Fibroblast of lung (primary cell): Measurements from ENCODE around the gene MYDGF. TPM values are rescaled to one million over a fixed set of nuclear protein-coding genes. Genes with fewer than 3 reads are reported as not detected.

Source experiments
- DNase-seq, 2 donors: peaks; one replicate each; pipeline versions ENCODE4 v3.0.0 to v3.0.0-alpha.2; 2010; ENCODE audit warnings: low read depth in 2 of 2
- H2AFZ ChIP-seq: 2 replicates; pipeline ENCODE4 v1.5.1; 2012; ENCODE audit warnings: low read length, control low read depth, inconsistent platforms
- H3K27ac ChIP-seq: 2 replicates; pipeline ENCODE4 v1.5.1; 2011; ENCODE audit warnings: low read length, control low read depth; ENCODE audit not compliant: insufficient read depth
- H3K27me3 ChIP-seq: 2 replicates; pipeline ENCODE4 v1.5.1; 2011; ENCODE audit warnings: mild to moderate bottlenecking, low read length; ENCODE audit not compliant: control insufficient read depth, insufficient read depth
- H3K36me3 ChIP-seq: 2 replicates; pipeline ENCODE4 v1.5.1; 2011; ENCODE audit warnings: low read length; ENCODE audit not compliant: control insufficient read depth, insufficient read depth
- H3K4me1 ChIP-seq: 2 replicates; pipeline ENCODE4 v1.5.1; 2011; ENCODE audit warnings: low read length; ENCODE audit not compliant: control insufficient read depth, insufficient read depth; ENCODE audit errors: extremely low read depth
- H3K4me2 ChIP-seq: 2 replicates; pipeline ENCODE4 v1.5.1; 2011; ENCODE audit warnings: low read length, control low read depth; ENCODE audit not compliant: insufficient read depth; ENCODE audit errors: extremely low read depth
- H3K4me3 ChIP-seq, 4 experiments: fragments of 200-600 bp in 1 of 4; sonication (generic) in 1 of 4; replicated peaks in 1 of 4; 2 replicates each; pipeline ENCODE4 v1.5.1; 2011 to 2016; ENCODE audit warnings: low read length in 4 of 4, low read depth in 3 of 4, mild to moderate bottlenecking in 3 of 4, control low read depth in 2 of 4, inconsistent platforms in 1 of 4, mixed read lengths in 1 of 4; ENCODE audit not compliant: insufficient read depth in 1 of 4; ENCODE audit errors: control extremely low read depth in 1 of 4
- H3K79me2 ChIP-seq: 2 replicates; pipeline ENCODE4 v1.5.1; 2012; ENCODE audit warnings: mild to moderate bottlenecking, low read length, inconsistent platforms; ENCODE audit not compliant: control insufficient read depth, insufficient read depth
- H3K9ac ChIP-seq: 2 replicates; pipeline ENCODE4 v1.5.1; 2011; ENCODE audit warnings: mild to moderate bottlenecking, low read length, control low read depth; ENCODE audit not compliant: insufficient read depth
- H3K9me3 ChIP-seq: 2 replicates; pipeline ENCODE4 v1.5.1; 2012; ENCODE audit warnings: low read depth, low read length; ENCODE audit not compliant: control insufficient read depth, insufficient read depth
- H4K20me1 ChIP-seq: 2 replicates; pipeline ENCODE4 v1.5.1; 2011; ENCODE audit warnings: low read length; ENCODE audit not compliant: control insufficient read depth, insufficient read depth; ENCODE audit errors: extremely low read depth
- CTCF ChIP-seq, 2 donors: IDR thresholded peaks in 1 of 2; conservative IDR thresholded peaks in 1 of 2; 1 replicate in 1 of 2; 2 replicates in 1 of 2; pipeline ENCODE4 v1.5.1; 2011 to 2012; ENCODE audit warnings: low read length in 2 of 2, control low read depth in 1 of 2, inconsistent platforms in 1 of 2, low read depth in 1 of 2, mild to moderate bottlenecking in 1 of 2
- EZH2 ChIP-seq: IDR thresholded peaks from 2 replicates; pipeline ENCODE4 v1.5.1; 2012; ENCODE audit warnings: low read length, control low read depth, mild to moderate bottlenecking; ENCODE audit errors: missing control alignments
- polyA plus RNA-seq, 2 donors: library from polyadenylated mRNA; depleted of rRNA in 1 of 2; stranded (reverse) in 1 of 2; unstranded in 1 of 2; fragments of >200 nt; gene quantifications; 2 replicates each; pipeline ENCODE4 v1.2.1, GENCODE V29; 2011 to 2012; ENCODE audit warnings: missing spikeins in 1 of 2
- total RNA-seq: library from RNA; depleted of rRNA; stranded (reverse); fragments of >200 nt; gene quantifications from 2 replicates; pipeline ENCODE4 v1.2.1, GENCODE V29; 2014

Gene MYDGF
- total and polyA plus RNA-seq, 2 donors (not counting 1 experiment from before 2014, with no cell fraction given) = 167 to 181 TPM

- peak within 1 kb of the TSS; percentile 50 for H3K27ac ChIP-seq
- peak; percentile 88 to 94 for DNase-seq
- H4K20me1 ChIP-seq = no peaks in the 10 kb centered on the region
- H3K9me3 ChIP-seq = no peaks in the 10 kb centered on the region
- peak within 1 kb of the TSS; percentile 82 for H2AFZ ChIP-seq
- peak within 1 kb of the TSS; percentile 59 for H3K9ac ChIP-seq
- H3K36me3 ChIP-seq = no peaks in the 10 kb centered on the region
- H3K79me2 ChIP-seq = peaks cover 3% of the 10 kb centered on the region
- H3K27me3 ChIP-seq = no peaks in the 10 kb centered on the region
- H3K4me3 ChIP-seq = peak within 1 kb of the TSS; percentile 80 to 90 (median 82)
- peaks cover 22% of the 10 kb centered on the region for H3K4me1 ChIP-seq
- TF ChIP-seq CTCF (conservative IDR thresholded peaks at IDR 0.05 in 1 of 2, IDR thresholded peaks at IDR 0.05 in 1 of 2; ENCODE audit: low read depth in 1 of 2, low read length in 2 of 2) (no peak), EZH2 (no peak)
- H3K4me2 ChIP-seq = peak within 1 kb of the TSS; percentile 100
These were observed 31.2 kb downstream of the MYDGF start, which contains the start of gene TNFAIP8L1 for GRCh38 chr19:4638828-4639530. Gene TNFAIP8L1, plus strand, starts transcription at chr19:4639516. Its CDS starts 12,354 bp downstream, at chr19:4651870.

- H3K4me2 ChIP-seq = no peak overlapping the region
- no peak overlapping the region for H2AFZ ChIP-seq
- no peak for DNase-seq
These were observed 31.8 kb downstream of the MYDGF start for GRCh38 chr19:4638317-4638716.

GRCh38 chr19:4636761-4637160 is 33.4 kb downstream of the MYDGF start:
- Histone ChIP-seq H3K4me2 (peak overlapping the region; percentile 92), H3K36me3 (no peaks in the 10 kb centered on the region), H4K20me1 (no peaks in the 10 kb centered on the region), H2AFZ (no peak overlapping the region), H3K27me3 (no peaks in the 10 kb centered on the region), H3K4me1 (peaks cover 23% of the 10 kb centered on the region), H3K9ac (no peak overlapping the region), H3K27ac (no peak overlapping the region), H3K79me2 (peaks cover 3% of the 10 kb centered on the region), H3K9me3 (no peaks in the 10 kb centered on the region), H3K4me3 (peak overlapping the region in 2 of 4 experiments; percentile 51 to 57)
- DNase-seq = no peak
- no peak for TF ChIP-seq EZH2
- no peak for TF ChIP-seq CTCF (conservative IDR thresholded peaks at IDR 0.05 in 1 of 2, IDR thresholded peaks at IDR 0.05 in 1 of 2; ENCODE audit: low read depth in 1 of 2, low read length in 2 of 2)

More at GRCh38 chr19:4638317-4638716, 31.8 kb downstream of the MYDGF start:
- Histone ChIP-seq H3K4me3 (no peak overlapping the region), H3K9ac (peak overlapping the region; percentile 20), H3K79me2 (peaks cover 3% of the 10 kb centered on the region), H4K20me1 (no peaks in the 10 kb centered on the region), H3K4me1 (peaks cover 23% of the 10 kb centered on the region), H3K27ac (no peak overlapping the region), H3K9me3 (no peaks in the 10 kb centered on the region), H3K27me3 (no peaks in the 10 kb centered on the region), H3K36me3 (no peaks in the 10 kb centered on the region)
- TF ChIP-seq CTCF (conservative IDR thresholded peaks at IDR 0.05 in 1 of 2, IDR thresholded peaks at IDR 0.05 in 1 of 2; ENCODE audit: low read depth in 1 of 2, low read length in 2 of 2) = no peak
- no peak for TF ChIP-seq EZH2
